HepG2 (cell line): ENCODE measurements around the gene TIMM17B. TPM values are rescaled to one million over a fixed set of nuclear protein-coding genes. Genes with fewer than 3 reads are reported as not detected.

Source experiments
- AKAP8 ChIP-seq: sonication (generic); formaldehyde crosslinking; IDR thresholded peaks from 2 replicates; pipeline ENCODE4 v1.5.1; 2020; ENCODE audit warnings: mild to moderate bottlenecking, missing genetic modification reagents
- ARNT2 ChIP-seq: sonication (generic); formaldehyde crosslinking; IDR thresholded peaks from 2 replicates; pipeline ENCODE4 v1.8.0; 2022; ENCODE audit warnings: mild to moderate bottlenecking, low read depth, missing genetic modification reagents, moderate library complexity
- ATM ChIP-seq: fragments of 450-650 bp; IDR thresholded peaks from 2 replicates; pipeline ENCODE4 v1.7.1; 2017; ENCODE audit warnings: mild to moderate bottlenecking, borderline replicate concordance
- BCL3 ChIP-seq: sonication (generic); formaldehyde crosslinking; IDR thresholded peaks from 2 replicates; pipeline ENCODE4 v1.5.1; 2020; ENCODE audit warnings: mild to moderate bottlenecking, missing genetic modification reagents, moderate library complexity
- BRD4 ChIP-seq: sonication (generic); formaldehyde crosslinking; IDR thresholded peaks from 2 replicates; pipeline ENCODE4 v1.4.0; 2020; ENCODE audit warnings: missing genetic modification reagents
- BRF2 ChIP-seq: sonication (generic); formaldehyde crosslinking; IDR thresholded peaks from 2 replicates; pipeline ENCODE4 v1.8.1; 2022; ENCODE audit warnings: mild to moderate bottlenecking, missing genetic modification reagents
- HMG20B ChIP-seq: conservative IDR thresholded peaks from 2 replicates; pipeline ENCODE4 v1.6.1; 2016; ENCODE audit warnings: missing genetic modification reagents, missing compliant biosample characterization
- HNRNPK ChIP-seq: fragments of 200-400 bp; formaldehyde crosslinking; IDR thresholded peaks from 2 replicates; pipeline ENCODE4 v1.6.1; 2018; ENCODE audit warnings: low read length, low read depth, moderate library complexity, mild to moderate bottlenecking; ENCODE audit not compliant: poor library complexity, severe bottlenecking
- KDM1A ChIP-seq: IDR thresholded peaks from 2 replicates; pipeline ENCODE4 v1.6.1; 2016; ENCODE audit warnings: missing compliant biosample characterization
- MTA1 ChIP-seq: sonication (generic); formaldehyde crosslinking; IDR thresholded peaks from 2 replicates; pipeline ENCODE4 v1.4.0; 2020; ENCODE audit warnings: missing genetic modification reagents, mild to moderate bottlenecking, borderline replicate concordance
- MXD4 ChIP-seq: IDR thresholded peaks from 2 replicates; pipeline ENCODE4 v1.6.1; 2016; ENCODE audit warnings: mild to moderate bottlenecking, missing biosample characterization, missing genetic modification reagents
- NFRKB ChIP-seq: fragments of 450-650 bp; IDR thresholded peaks from 2 replicates; pipeline ENCODE4 v1.6.1; 2017
- SMARCC2 ChIP-seq: fragments of 450-650 bp; IDR thresholded peaks from 2 replicates; pipeline ENCODE4 v1.6.1; 2017; ENCODE audit warnings: antibody characterized with exemption, mild to moderate bottlenecking
- TERF1 ChIP-seq: sonication (generic); formaldehyde crosslinking; IDR thresholded peaks from 2 replicates; pipeline ENCODE4 v1.8.0; 2022; ENCODE audit warnings: mild to moderate bottlenecking, missing genetic modification reagents, moderate library complexity
- THYN1 ChIP-seq: sonication (generic); formaldehyde crosslinking; IDR thresholded peaks from 2 replicates; pipeline ENCODE4 v1.8.1; 2023; ENCODE audit warnings: low read depth, mild to moderate bottlenecking, moderate library complexity, missing genetic modification reagents, borderline replicate concordance
- YY1 ChIP-seq: IDR thresholded peaks from 2 replicates; pipeline ENCODE4 v1.6.1; 2011; ENCODE audit warnings: low read length, low read depth, moderate library complexity, mild to moderate bottlenecking; ENCODE audit not compliant: insufficient read depth, insufficient replicate concordance
- ZNF121 ChIP-seq: sonication (generic); formaldehyde crosslinking; IDR thresholded peaks from 2 replicates; pipeline ENCODE4 v1.5.0; 2020; ENCODE audit warnings: mild to moderate bottlenecking, missing genetic modification reagents
- ZNF256 ChIP-seq: sonication (generic); formaldehyde crosslinking; conservative IDR thresholded peaks from 2 replicates; pipeline ENCODE4 v1.4.0; 2020; ENCODE audit warnings: missing genetic modification reagents
- polyA plus RNA-seq, 8 experiments: library from polyadenylated mRNA; depleted of rRNA in 3 of 8; stranded (reverse) in 7 of 8; unstranded in 1 of 8; fragments of >200 nt; fragmentation: Illumina TruSeq in 4 of 8; extraction: Trizol in 4 of 8; gene quantifications; 2 replicates each; pipeline versions ENCODE4 v1.2.1 to v1.2.3, GENCODE V29; 2011 to 2016; ENCODE audit warnings: low read depth in 4 of 8, missing spikeins in 1 of 8, mixed read lengths in 1 of 8; ENCODE audit not compliant: insufficient read depth in 1 of 8
- total RNA-seq, 5 experiments: library from RNA; depleted of rRNA; stranded (reverse); fragments of >200 nt; fragmentation: Illumina TruSeq; extraction: Trizol; gene quantifications; 2 replicates each; pipeline ENCODE4 v1.2.3, GENCODE V29; 2016; ENCODE audit warnings: low read depth in 1 of 5
- TF ChIP-seq, protein P1 (sequence below): sonication (generic); formaldehyde crosslinking; IDR thresholded peaks from 2 replicates; pipeline ENCODE4 v1.5.0; 2020; ENCODE audit warnings: mild to moderate bottlenecking, missing genetic modification reagents, borderline replicate concordance

Gene TIMM17B
- total and polyA plus RNA-seq, 2 of the 13 experiments (the other 11 are each of a cell fraction or from before 2014, with no cell fraction given): 56.0 to 72.5 TPM

DNA sequence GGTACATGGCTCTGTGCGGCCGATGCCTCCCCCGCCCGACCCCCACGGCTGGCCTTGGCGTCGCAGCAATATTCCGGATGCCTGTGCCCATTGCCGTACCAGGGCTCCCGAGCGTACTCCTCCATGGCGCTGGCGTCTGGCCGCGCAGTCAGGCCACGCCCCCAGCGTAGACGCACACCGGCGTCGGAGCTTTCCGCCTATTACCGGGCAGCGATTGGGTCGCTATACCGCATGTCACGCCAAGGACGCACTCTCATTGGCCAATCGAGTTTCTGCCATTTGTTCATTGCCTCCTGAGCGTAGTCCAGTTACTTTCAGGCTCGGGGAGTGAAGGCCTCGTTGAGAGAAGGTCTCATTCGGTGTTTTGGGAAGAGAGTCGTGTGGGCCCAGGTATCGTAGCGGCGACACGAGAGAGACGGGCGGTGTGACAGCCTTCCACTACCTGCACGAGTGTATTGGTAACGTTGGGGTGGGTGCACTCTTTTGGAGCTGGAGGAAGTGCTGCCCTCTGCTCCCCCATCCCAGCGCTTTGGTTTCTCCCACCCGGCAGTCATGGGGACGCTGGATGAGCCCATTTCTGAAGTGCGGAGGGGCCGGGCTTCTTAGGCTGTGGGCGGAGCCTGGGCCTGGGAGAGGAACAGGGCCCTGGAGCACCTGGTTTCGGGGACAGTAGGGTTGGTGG lies at the start of gene TIMM17B, which contains the start of gene PQBP1 (continued):
- TF ChIP-seq BCL3 (CRISPR knock-in tag): no peak; the same call in 1 of the 2 replicates
- TF ChIP-seq BRD4 (CRISPR knock-in tag): no peak
- peak; percentile 73 for TF ChIP-seq YY1
- TF ChIP-seq MTA1 (CRISPR knock-in tag): no peak
- no peak for TF ChIP-seq HMG20B (CRISPR knock-in tag)
- no peak for TF ChIP-seq TERF1
- TF ChIP-seq ATM: no peak
- TF ChIP-seq BRF2 (CRISPR knock-in tag): no peak
- no peak for TF ChIP-seq ZNF256 (CRISPR knock-in tag)
- no peak for TF ChIP-seq AKAP8
- no peak for TF ChIP-seq MXD4 (CRISPR knock-in tag)
- TF ChIP-seq ARNT2 (CRISPR knock-in tag): no peak
- no peak for TF ChIP-seq KDM1A
- no peak for TF ChIP-seq NFRKB
- no peak for TF ChIP-seq SMARCC2
- TF ChIP-seq HNRNPK: no peak
- TF ChIP-seq, protein P1, sequence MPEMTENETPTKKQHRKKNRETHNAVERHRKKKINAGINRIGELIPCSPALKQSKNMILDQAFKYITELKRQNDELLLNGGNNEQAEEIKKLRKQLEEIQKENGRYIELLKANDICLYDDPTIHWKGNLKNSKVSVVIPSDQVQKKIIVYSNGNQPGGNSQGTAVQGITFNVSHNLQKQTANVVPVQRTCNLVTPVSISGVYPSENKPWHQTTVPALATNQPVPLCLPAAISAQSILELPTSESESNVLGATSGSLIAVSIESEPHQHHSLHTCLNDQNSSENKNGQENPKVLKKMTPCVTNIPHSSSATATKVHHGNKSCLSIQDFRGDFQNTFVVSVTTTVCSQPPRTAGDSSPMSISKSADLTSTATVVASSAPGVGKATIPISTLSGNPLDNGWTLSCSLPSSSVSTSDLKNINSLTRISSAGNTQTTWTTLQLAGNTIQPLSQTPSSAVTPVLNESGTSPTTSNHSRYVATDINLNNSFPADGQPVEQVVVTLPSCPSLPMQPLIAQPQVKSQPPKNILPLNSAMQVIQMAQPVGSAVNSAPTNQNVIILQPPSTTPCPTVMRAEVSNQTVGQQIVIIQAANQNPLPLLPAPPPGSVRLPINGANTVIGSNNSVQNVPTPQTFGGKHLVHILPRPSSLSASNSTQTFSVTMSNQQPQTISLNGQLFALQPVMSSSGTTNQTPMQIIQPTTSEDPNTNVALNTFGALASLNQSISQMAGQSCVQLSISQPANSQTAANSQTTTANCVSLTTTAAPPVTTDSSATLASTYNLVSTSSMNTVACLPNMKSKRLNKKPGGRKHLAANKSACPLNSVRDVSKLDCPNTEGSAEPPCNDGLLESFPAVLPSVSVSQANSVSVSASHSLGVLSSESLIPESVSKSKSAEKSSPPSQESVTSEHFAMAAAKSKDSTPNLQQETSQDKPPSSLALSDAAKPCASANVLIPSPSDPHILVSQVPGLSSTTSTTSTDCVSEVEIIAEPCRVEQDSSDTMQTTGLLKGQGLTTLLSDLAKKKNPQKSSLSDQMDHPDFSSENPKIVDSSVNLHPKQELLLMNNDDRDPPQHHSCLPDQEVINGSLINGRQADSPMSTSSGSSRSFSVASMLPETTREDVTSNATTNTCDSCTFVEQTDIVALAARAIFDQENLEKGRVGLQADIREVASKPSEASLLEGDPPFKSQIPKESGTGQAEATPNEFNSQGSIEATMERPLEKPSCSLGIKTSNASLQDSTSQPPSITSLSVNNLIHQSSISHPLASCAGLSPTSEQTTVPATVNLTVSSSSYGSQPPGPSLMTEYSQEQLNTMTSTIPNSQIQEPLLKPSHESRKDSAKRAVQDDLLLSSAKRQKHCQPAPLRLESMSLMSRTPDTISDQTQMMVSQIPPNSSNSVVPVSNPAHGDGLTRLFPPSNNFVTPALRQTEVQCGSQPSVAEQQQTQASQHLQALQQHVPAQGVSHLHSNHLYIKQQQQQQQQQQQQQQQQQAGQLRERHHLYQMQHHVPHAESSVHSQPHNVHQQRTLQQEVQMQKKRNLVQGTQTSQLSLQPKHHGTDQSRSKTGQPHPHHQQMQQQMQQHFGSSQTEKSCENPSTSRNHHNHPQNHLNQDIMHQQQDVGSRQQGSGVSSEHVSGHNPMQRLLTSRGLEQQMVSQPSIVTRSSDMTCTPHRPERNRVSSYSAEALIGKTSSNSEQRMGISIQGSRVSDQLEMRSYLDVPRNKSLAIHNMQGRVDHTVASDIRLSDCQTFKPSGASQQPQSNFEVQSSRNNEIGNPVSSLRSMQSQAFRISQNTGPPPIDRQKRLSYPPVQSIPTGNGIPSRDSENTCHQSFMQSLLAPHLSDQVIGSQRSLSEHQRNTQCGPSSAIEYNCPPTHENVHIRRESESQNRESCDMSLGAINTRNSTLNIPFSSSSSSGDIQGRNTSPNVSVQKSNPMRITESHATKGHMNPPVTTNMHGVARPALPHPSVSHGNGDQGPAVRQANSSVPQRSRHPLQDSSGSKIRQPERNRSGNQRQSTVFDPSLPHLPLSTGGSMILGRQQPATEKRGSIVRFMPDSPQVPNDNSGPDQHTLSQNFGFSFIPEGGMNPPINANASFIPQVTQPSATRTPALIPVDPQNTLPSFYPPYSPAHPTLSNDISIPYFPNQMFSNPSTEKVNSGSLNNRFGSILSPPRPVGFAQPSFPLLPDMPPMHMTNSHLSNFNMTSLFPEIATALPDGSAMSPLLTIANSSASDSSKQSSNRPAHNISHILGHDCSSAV: no peak
- TF ChIP-seq THYN1 (CRISPR knock-in tag): no peak
- no peak for TF ChIP-seq ZNF121 (CRISPR knock-in tag)
